Coronary artery (tissue), 2 donors: Measurements from ENCODE around the gene C1R.
A peak's percentile ranks its signal among the peaks of the same experiment; 100 is the strongest.
"Not testable (repeated sequence)": the region's sequence is repeated elsewhere in the genome, so short reads cannot be mapped to it uniquely, and the experiment has no call there.

Source experiments
- DNase-seq: peaks from one replicate; pipeline ENCODE4 v3.0.0-alpha.2; 2017; ENCODE audit warnings: low spot score
- H3K27ac ChIP-seq, 2 donors: fragments of 200-600 bp; sonication (generic); one replicate each; pipeline ENCODE4 v1.5.1; 2016 to 2019
- H3K4me3 ChIP-seq: fragments of 200-600 bp; sonication (generic); 2 replicates; pipeline ENCODE4 v1.5.1; 2016; ENCODE audit warnings: mild to moderate bottlenecking, moderate library complexity
- CTCF ChIP-seq: fragments of 200-600 bp; sonication (generic); IDR thresholded peaks from one replicate; pipeline ENCODE4 v1.5.1; 2019; ENCODE audit warnings: antibody characterized with exemption

The C1R gene

GRCh38 chr12:7112041-7112440, 19.8 kb upstream of the C1R start:
- H3K27ac ChIP-seq: peak overlapping the region in 1 of 2 donors; percentile 39
- H3K4me3 ChIP-seq: no peak overlapping the region
- no peak for DNase-seq
- TF ChIP-seq CTCF: no peak

GRCh38 chr12:7110661-7111060, 18.4 kb upstream of the C1R start:
- H3K4me3 ChIP-seq: no peak overlapping the region
- TF ChIP-seq CTCF: no peak
- DNase-seq: no peak
- peak overlapping the region in 1 of 2 donors; percentile 16 for H3K27ac ChIP-seq

GRCh38 chr12:7109572-7109920, 17.3 kb upstream of the C1R start:
- no peak for DNase-seq
- TF ChIP-seq CTCF: no peak
- Histone ChIP-seq H3K27ac (peak overlapping the region; percentile 90 to 95), H3K4me3 (peak overlapping the region; percentile 87)

- H3K27ac ChIP-seq: peak within 1 kb of the TSS; percentile 90 to 95
- peak; percentile 96 for TF ChIP-seq CTCF
- peak; percentile 95 for DNase-seq
- H3K4me3 ChIP-seq: peak within 1 kb of the TSS; percentile 87
Observed at GRCh38 chr12:7108796-7109571, 16.7 kb upstream of the C1R start, which contains the start of gene C1RL. C1RL (minus strand) TSS chr12:7109214; CDS start chr12:7109180, 34 bp downstream.

GRCh38 chr12:7108003-7108795, 16.0 kb upstream of the C1R start:
- H3K27ac ChIP-seq: peak overlapping the region; percentile 90 to 95
- H3K4me3 ChIP-seq: peak overlapping the region; percentile 87
- peak; percentile 85 for DNase-seq
- no peak for TF ChIP-seq CTCF

- H3K27ac ChIP-seq: peak overlapping the region; percentile 90 to 95
- peak overlapping the region; percentile 87 for H3K4me3 ChIP-seq
- TF ChIP-seq CTCF: no peak
- no peak for DNase-seq
Observed at GRCh38 chr12:7107636-7108002, 15.4 kb upstream of the C1R start.

- not testable (repeated sequence) for DNase-seq
- Histone ChIP-seq H3K27ac (peak overlapping the region; percentile 33 to 90), H3K4me3 (peak overlapping the region; percentile 32)
Observed at GRCh38 chr12:7107181-7107580, 14.9 kb upstream of the C1R start.
